Spleen (tissue), 7 donors: Measurements from ENCODE around the gene ETV7.

Experiments used
- CTCF ChIP-seq, 11 experiments: fragments of 200-600 bp in 7 of 11; fragments of 450-650 bp in 4 of 11; sonication (generic) in 4 of 11; IDR thresholded peaks in 8 of 11; conservative IDR thresholded peaks in 3 of 11; 1 replicate in 7 of 11; 2 replicates in 4 of 11; pipeline versions ENCODE4 v1.4.0 to v1.8.0; 2016 to 2021; ENCODE audit warnings: antibody characterized with exemption in 11 of 11, inconsistent platforms in 4 of 11, mild to moderate bottlenecking in 1 of 11
- POLR2A ChIP-seq, 3 donors: fragments of 450-650 bp; IDR thresholded peaks; one replicate each; pipeline ENCODE4 v1.5.1; 2017; ENCODE audit warnings: antibody characterized with exemption in 3 of 3, mild to moderate bottlenecking in 1 of 3
- POLR2AphosphoS5 ChIP-seq, 3 donors: sonication (generic); formaldehyde crosslinking; IDR thresholded peaks; one replicate each; pipeline ENCODE4 v1.5.1; 2017; ENCODE audit warnings: antibody characterized with exemption in 3 of 3
- donor health status: DM: no; HTN: no; CAD: no; lungs with moderate emphysema.
- donor health status: DM: no; HTN: no; CAD: no.
- donor health status: DM: no; HTN: no; CAD: no.

- TF ChIP-seq POLR2A (IDR thresholded peaks at IDR 0.05) = no peak
- no peak for TF ChIP-seq CTCF (IDR thresholded peaks at IDR 0.05 in 8 of 11, conservative IDR thresholded peaks at IDR 0.05 in 3 of 11)
- no peak for TF ChIP-seq POLR2AphosphoS5 (IDR thresholded peaks at IDR 0.05)
These were observed 35.2 kb upstream of the ETV7 start for GRCh38 chr6:36422714-36423100.
